Frontal cortex (tissue), 4 donors: ENCODE measurements around the gene R3HDM1. TPM values are rescaled to one million over a fixed set of nuclear protein-coding genes. Genes with fewer than 3 reads are reported as not detected.
"Not testable (repeated sequence)": the region's sequence is repeated elsewhere in the genome, so short reads cannot be mapped to it uniquely, and the experiment has no call there.

Experiments used
- DNase-seq, 2 donors: peaks; one replicate each; pipeline ENCODE4 v3.0.0; 2012; ENCODE audit warnings: low spot score in 2 of 2
- FAIRE-seq: peaks from 2 replicates; lab custom pipeline; 2012; peaks lifted over from hg19 to GRCh38; lab: Jason Lieb, UNC
- total RNA-seq: library from RNA; depleted of rRNA; stranded (reverse); fragments of >200 nt; gene quantifications from one replicate; pipeline ENCODE4 v1.2.3, GENCODE V29; 2014
- donor health status: control.
- donor health status: control.
- donor health status: control.

Gene R3HDM1
- total RNA-seq, 1 donor from 2014 or later, result 93.8 TPM

GRCh38 chr2:135635212-135635835 lies 104.0 kb downstream of the R3HDM1 start:
- FAIRE-seq, result no peak

DNA sequence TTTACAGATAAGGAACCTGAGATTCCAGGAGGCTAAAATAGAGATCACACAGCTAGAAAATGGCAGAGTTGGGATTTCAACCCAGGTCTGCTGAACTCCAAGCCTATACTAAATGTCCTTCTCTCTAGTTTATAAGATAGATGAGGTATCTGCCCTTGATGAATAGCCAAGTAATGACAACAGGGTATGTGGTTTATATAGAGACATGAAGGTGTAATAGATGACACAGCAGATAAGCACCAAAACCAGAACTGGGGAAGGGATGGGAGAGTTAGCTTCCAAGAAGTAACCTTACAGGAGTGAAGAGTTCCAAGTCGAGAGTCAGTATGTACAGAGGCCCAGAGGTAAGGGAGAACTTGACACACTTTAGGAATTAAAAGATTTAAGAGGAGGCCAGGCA lies 105.7 kb downstream of the R3HDM1 start:
- DNase-seq, result no peak
- no peak for FAIRE-seq

More at GRCh38 chr2:135635212-135635835, 104.0 kb downstream of the R3HDM1 start:
- no peak for DNase-seq

DNA sequence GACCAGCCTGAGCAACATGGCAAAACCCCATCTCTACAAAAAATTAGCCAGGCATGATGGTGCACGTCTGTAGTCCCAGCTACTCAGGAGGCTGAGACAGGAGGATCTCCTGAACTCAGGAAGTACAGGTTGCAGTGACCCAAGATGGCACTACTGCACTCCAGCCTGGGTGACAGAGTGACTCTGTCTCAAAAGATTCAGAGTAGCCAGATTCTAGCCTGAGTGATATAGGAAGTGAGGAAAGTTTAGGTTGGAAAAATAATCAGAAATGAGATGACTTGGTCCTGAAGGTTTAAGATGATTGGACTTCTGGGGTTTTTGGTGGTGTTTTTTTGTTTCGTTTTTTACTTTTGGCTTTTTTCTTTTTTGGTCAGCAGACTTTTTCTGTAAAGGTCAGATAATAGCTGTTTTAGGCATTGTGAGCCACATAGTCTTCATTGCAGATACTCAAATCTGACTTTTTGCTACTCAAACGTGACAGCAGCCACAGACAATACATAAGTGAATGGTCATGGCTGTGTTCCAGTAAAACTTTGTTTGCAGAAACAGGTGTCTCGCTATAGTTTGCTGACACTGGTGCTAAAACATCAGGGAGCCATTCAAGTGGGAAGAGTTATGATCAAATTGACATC lies 106.3 kb downstream of the R3HDM1 start:
- DNase-seq (no peak), FAIRE-seq (no peak)

DNA sequence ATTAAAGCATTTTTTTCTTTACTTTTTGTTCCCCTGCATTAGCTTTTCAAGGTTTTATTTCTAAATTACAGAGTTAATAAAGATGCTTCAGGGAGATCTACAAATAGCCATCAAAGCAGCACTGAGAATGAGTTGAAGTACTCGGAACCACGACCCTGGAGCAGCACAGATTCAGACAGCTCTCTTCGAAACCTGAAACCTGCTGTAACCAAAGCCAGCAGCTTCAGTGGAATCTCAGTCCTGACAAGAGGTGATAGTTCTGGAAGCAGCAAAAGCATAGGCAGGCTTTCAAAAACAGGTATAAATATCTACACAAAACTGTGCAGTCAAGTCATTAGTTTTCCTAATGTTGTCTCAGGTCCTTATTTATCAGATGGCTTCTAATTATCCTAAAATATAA lies 107.5 kb downstream of the R3HDM1 start:
- FAIRE-seq (no peak), DNase-seq (no peak)

GRCh38 chr2:135641156-135642068 lies 110.1 kb downstream of the R3HDM1 start:
- DNase-seq (no peak), FAIRE-seq (no peak)

GRCh38 chr2:135647836-135648579 lies 116.7 kb downstream of the R3HDM1 start:
- no peak for FAIRE-seq
- no peak for DNase-seq

- no peak for DNase-seq
- FAIRE-seq, result no peak
Observed at GRCh38 chr2:135650721-135651120, 119.4 kb downstream of the R3HDM1 start.

GRCh38 chr2:135651717-135652116 lies 120.4 kb downstream of the R3HDM1 start:
- DNase-seq, result no peak
- FAIRE-seq, result no peak

DNA sequence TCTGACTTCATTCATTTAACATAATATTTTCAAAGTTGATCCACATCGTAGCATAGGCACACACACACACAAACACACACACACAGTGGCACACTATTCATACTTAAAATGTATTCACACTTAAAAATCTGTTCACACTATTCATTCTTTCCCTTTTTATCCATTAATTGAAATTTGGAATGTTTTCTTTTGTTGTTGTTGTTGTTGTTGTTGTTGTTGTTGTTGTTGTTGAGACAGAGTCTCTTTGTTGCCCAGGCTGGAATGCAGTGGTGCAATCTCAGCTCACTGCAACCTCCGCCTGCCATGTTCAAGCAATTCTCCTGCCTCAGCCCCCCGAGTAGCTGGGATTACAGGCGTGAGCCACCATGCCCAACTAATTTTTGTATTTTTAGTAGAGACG lies 123.0 kb downstream of the R3HDM1 start:
- FAIRE-seq, DNase-seq: not testable (repeated sequence)

- FAIRE-seq (no peak), DNase-seq (no peak)
Observed at GRCh38 chr2:135657806-135658582, 126.7 kb downstream of the R3HDM1 start.

GRCh38 chr2:135662088-135662487 lies 130.8 kb downstream of the R3HDM1 start:
- DNase-seq (no peak), FAIRE-seq (no peak)

- DNase-seq (no peak), FAIRE-seq (no peak)
Observed at GRCh38 chr2:135663148-135663700, 131.9 kb downstream of the R3HDM1 start.

DNA sequence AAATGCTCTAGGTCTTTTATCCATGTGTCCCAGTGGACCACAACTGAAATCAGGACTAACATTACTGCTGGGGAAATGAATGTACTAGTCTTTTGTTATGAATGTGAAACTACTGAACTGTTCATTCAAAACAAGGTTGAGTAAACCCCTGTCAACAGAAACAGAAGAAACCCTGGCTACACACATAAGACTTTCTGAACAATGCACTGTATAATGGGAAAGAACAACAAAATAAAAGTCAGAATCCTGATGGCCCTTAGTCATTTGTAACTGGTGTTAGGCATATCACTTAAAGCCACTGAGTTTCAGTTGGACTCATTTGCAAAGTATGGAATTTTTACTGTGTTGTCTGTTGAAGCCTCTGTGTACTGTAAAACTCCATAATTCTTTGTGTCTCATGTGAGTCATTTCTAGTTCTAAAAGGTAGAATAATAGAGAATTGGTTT lies 133.4 kb downstream of the R3HDM1 start:
- no peak for DNase-seq
- FAIRE-seq, result no peak

- DNase-seq (peak in 1 of 2 donors; percentile 9), FAIRE-seq (no peak)
Observed at GRCh38 chr2:135667045-135667444, 135.8 kb downstream of the R3HDM1 start.

GRCh38 chr2:135674453-135674852 lies 143.2 kb downstream of the R3HDM1 start:
- no peak for DNase-seq

DNA sequence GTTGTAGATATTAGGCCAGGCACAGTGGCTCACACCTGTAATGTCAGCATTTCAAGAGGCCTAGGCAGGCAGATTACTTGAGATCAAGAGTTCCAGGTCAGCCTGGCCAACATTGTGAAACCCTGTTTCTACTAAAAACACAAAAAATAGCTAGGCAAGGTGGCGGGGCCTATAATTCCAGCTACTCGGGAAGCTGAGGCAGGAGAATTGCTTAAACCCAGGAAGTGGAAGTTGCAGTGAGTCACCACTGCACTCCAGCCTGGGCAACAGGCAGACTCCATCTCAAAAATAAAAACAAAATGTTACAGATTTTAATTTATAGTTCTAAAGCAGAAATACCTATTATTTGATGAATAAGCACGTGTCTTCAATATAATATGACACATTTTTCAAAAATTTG lies 144.7 kb downstream of the R3HDM1 start:
- no peak for DNase-seq
- FAIRE-seq, result no peak

More at GRCh38 chr2:135674453-135674852, 143.2 kb downstream of the R3HDM1 start:
- no peak for FAIRE-seq

DNA sequence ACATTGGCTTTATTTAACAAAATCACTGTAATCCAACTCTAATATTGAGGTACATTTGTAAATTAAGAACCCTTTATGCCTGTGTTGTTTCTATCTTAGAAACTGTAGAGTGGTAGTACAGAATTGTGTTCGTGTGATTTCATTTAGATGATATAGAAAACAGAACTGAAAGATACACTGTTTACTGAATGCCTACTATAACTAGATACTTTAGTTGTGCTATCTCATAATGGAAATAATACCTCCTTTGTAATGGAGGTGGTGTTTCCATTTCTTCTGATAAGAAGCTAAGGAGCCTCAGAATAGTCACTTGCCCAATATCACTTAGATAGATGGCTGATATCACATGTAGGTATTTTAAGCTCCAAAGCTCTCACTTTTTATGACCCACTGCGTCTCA lies 147.8 kb downstream of the R3HDM1 start:
- no peak for FAIRE-seq
- no peak for DNase-seq

- DNase-seq (no peak), FAIRE-seq (no peak)
Observed at GRCh38 chr2:135685361-135685760, 154.1 kb downstream of the R3HDM1 start.

GRCh38 chr2:135688978-135689377 lies 157.7 kb downstream of the R3HDM1 start:
- no peak for FAIRE-seq
- DNase-seq, result no peak
